Mesodermal cell (in vitro differentiated cells): ENCODE data around the gene ZDHHC8.
A peak's percentile ranks its signal among the peaks of the same experiment; 100 is the strongest.

ENCODE experiments used
- H3K27ac ChIP-seq: 2 replicates; pipeline ENCODE4 v1.7.0; 2013; ENCODE audit warnings: mild to moderate bottlenecking, low read depth, low read length, moderate library complexity; ENCODE audit not compliant: severe bottlenecking
- H3K36me3 ChIP-seq: 2 replicates; pipeline ENCODE4 v1.7.1; 2013; ENCODE audit warnings: mild to moderate bottlenecking, low read length, moderate library complexity; ENCODE audit not compliant: control insufficient read depth, insufficient read depth
- H3K4me1 ChIP-seq: one replicate; pipeline ENCODE4 v1.7.1; 2013; ENCODE audit warnings: mild to moderate bottlenecking, low read length; ENCODE audit not compliant: insufficient read depth, control insufficient read depth, poor library complexity, severe bottlenecking
- H3K4me3 ChIP-seq: 2 replicates; pipeline ENCODE4 v1.7.0; 2013; ENCODE audit warnings: low read length, control low read depth, mild to moderate bottlenecking; ENCODE audit not compliant: insufficient read depth, poor library complexity, severe bottlenecking; ENCODE audit errors: extremely low read depth
- H3K9me3 ChIP-seq: 2 replicates; pipeline ENCODE4 v1.7.1; 2013; ENCODE audit warnings: mild to moderate bottlenecking, low read length, moderate library complexity; ENCODE audit not compliant: control insufficient read depth
- WGBS, 2 experiments: methylation state at CpG; one replicate each; pipeline ENCODE4 v1.1.5; 2013; ENCODE audit warnings: missing lambda C conversion rate in 2 of 2; ENCODE audit not compliant: insufficient coverage in 2 of 2; 5-methylcytosine and 5-hydroxymethylcytosine counted together

The ZDHHC8 gene

GRCh38 chr22:20140107-20140445 lies 8.5 kb downstream of the ZDHHC8 start:
- Histone ChIP-seq H3K4me1 (peaks cover 8% of the 10 kb centered on the region), H3K9me3 (no peaks in the 10 kb centered on the region), H3K4me3 (no peak overlapping the region), H3K36me3 (peaks cover 19% of the 10 kb centered on the region), H3K27ac (no peak overlapping the region)
- 93 to 100% methylated on average over 8 to 9 of the region's 11 CpGs for WGBS, 2 experiments

DNA sequence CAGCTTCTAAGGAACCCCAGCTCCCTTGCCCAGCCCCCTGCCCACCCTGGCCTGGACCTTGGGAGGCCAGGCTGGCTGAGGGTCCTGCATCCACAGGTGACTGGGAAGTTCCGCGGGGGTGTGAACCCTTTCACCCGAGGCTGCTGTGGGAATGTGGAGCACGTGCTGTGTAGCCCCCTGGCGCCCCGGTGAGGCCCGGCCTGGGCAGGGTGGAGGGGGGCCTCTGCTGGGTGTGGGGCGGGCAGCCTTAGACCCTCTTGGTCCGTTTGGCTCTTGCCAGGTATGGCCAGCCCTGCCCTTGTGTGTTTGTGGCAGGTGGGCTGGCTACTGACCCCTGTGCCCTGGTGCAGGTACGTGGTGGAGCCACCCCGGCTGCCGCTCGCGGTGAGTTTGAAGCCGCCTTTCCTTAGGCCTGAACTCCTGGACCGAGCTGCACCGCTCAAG lies 8.9 kb downstream of the ZDHHC8 start:
- 92 to 98% methylated on average over 15 to 17 of the region's 17 CpGs for WGBS, 2 experiments
- Histone ChIP-seq H3K9me3 (no peaks in the 10 kb centered on the region), H3K4me3 (no peak overlapping the region), H3K27ac (no peak overlapping the region), H3K36me3 (peaks cover 19% of the 10 kb centered on the region), H3K4me1 (peaks cover 8% of the 10 kb centered on the region)

DNA sequence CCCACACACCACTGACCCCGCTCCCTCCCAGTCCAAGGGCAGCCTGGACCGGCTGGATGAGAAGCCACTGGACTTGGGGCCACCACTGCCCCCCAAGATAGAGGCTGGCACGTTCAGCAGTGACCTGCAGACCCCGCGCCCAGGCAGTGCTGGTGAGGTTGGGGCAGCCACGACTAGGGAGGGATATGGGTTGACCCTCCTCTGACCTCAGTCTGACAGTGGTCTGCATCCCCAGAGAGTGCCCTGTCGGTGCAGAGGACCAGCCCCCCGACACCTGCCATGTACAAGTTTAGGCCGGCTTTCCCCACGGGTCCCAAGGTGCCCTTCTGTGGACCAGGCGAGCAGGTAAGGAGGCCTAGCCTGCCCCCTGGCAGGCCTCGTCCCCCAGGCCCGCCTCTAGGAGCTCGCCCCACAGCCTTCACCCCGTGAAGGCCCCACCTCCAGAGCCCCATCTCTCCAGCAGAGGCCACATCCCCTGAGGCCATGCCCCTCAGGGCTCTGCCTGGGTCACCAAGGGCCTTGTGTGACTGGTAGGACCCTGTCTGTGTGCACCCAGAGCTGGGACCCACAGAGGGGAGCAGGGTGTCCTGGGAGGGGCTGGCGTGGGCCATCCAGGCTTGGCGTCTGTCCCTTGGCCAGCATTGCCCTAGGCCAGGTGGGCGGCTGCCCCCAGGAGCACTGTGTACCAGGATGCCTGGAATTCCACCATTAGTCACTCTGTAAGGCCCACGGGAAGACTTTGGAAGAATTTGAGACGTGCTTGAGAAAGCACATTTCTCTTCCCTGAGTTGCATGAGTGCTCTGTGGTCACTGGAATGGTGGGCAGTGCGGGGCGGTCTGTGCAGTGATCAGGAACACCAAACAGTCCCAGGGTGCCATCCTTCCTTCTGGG lies 9.8 kb downstream of the ZDHHC8 start:
- Histone ChIP-seq H3K9me3 (no peaks in the 10 kb centered on the region), H3K36me3 (peaks cover 23% of the 10 kb centered on the region), H3K4me3 (no peak overlapping the region), H3K27ac (peak overlapping the region; percentile 58), H3K4me1 (peaks cover 8% of the 10 kb centered on the region)
- WGBS, 2 experiments: 93 to 94% methylated on average over 17 to 21 of the region's 22 CpGs

GRCh38 chr22:20142711-20143621 lies 11.4 kb downstream of the ZDHHC8 start:
- Histone ChIP-seq H3K4me1 (peaks cover 8% of the 10 kb centered on the region), H3K27ac (no peak overlapping the region), H3K4me3 (no peak overlapping the region), H3K9me3 (no peaks in the 10 kb centered on the region), H3K36me3 (peaks cover 23% of the 10 kb centered on the region)
- 95 to 96% methylated on average over 38 to 64 of the region's 65 CpGs for WGBS, 2 experiments

- peaks cover 22% of the 10 kb centered on the region for H3K36me3 ChIP-seq
- 88 to 94% methylated on average over 17 to 18 of the region's 19 CpGs for WGBS, 2 experiments
- no peak overlapping the region for H3K27ac ChIP-seq
- H3K4me3 ChIP-seq: no peak overlapping the region
- peaks cover 8% of the 10 kb centered on the region for H3K4me1 ChIP-seq
- H3K9me3 ChIP-seq: no peaks in the 10 kb centered on the region
Observed at GRCh38 chr22:20143883-20144665, 12.5 kb downstream of the ZDHHC8 start.

- Histone ChIP-seq H3K9me3 (no peaks in the 10 kb centered on the region), H3K36me3 (peaks cover 9% of the 10 kb centered on the region), H3K4me1 (peaks cover 8% of the 10 kb centered on the region), H3K27ac (no peak overlapping the region), H3K4me3 (no peak overlapping the region)
- WGBS, 2 experiments: 85 to 96% methylated on average over 19 of the region's 22 CpGs
Observed at GRCh38 chr22:20145206-20145831, 13.7 kb downstream of the ZDHHC8 start.

- Histone ChIP-seq H3K36me3 (peaks cover 9% of the 10 kb centered on the region), H3K4me1 (peaks cover 8% of the 10 kb centered on the region), H3K4me3 (no peak overlapping the region), H3K9me3 (no peaks in the 10 kb centered on the region), H3K27ac (no peak overlapping the region)
- 96 to 97% methylated on average over 15 to 20 of the region's 21 CpGs for WGBS, 2 experiments
Observed at GRCh38 chr22:20145832-20146223, 14.2 kb downstream of the ZDHHC8 start.

DNA sequence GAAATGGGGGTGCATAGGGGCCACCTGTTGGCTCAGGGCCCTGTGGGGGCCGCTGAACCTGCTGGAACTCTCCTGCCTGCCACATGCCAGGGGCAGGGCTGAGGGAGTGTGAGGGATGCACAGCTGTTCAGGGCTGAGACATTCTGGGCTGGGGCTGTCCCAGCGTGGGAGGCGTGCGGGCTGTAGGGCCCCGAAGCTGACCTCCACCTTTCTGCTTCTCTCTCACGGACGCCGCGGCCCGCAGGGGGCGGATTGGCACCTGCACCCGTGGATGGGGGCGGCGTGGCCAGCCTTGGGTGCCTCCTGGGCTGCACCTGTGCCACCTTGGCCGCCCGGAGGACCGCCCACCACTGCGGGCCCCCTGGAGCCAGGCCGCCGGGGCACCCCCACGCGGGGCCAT lies 15.2 kb downstream of the ZDHHC8 start:
- H3K36me3 ChIP-seq: peaks cover 9% of the 10 kb centered on the region
- H3K4me1 ChIP-seq: peaks cover 6% of the 10 kb centered on the region
- H3K4me3 ChIP-seq: no peak overlapping the region
- H3K27ac ChIP-seq: no peak overlapping the region
- H3K9me3 ChIP-seq: no peaks in the 10 kb centered on the region
- 92 to 93% methylated on average over 18 to 22 of the region's 22 CpGs for WGBS, 2 experiments

- no peaks in the 10 kb centered on the region for H3K9me3 ChIP-seq
- H3K36me3 ChIP-seq: peaks cover 9% of the 10 kb centered on the region
- no peaks in the 10 kb centered on the region for H3K4me1 ChIP-seq
- H3K27ac ChIP-seq: no peak overlapping the region
- no peak overlapping the region for H3K4me3 ChIP-seq
- 94 to 96% methylated on average over 9 to 10 of the region's 14 CpGs for WGBS, 2 experiments
Observed at GRCh38 chr22:20147237-20147988, 15.8 kb downstream of the ZDHHC8 start.
